HCT116 (cell line): ENCODE results near the gene WWTR1. TPM values are rescaled to one million over a fixed set of nuclear protein-coding genes. Genes with fewer than 3 reads are reported as not detected.

Experiments used
- ATAC-seq: fragments of 200-7000 bp; cut with Tn5 transposase; 2 replicates; pipeline ENCODE4 v1.9.1; 2020; ENCODE audit warnings: mild to moderate bottlenecking, moderate library complexity
- BruUV-seq: library from RNA; stranded (reverse); fragments of 400-500 nt; replicated peaks from 2 replicates; lab custom pipeline; 2021; lab: Mats Ljungman, UMichigan
- CTCF ChIA-PET: fragments of 300-600 bp; sonication (Branson Sonifier 250); formaldehyde crosslinking; loops from one replicate; lab custom pipeline; 2021; ENCODE audit warnings: antibody characterized with exemption; lab: Charles Lee
- POLR2A ChIA-PET: fragments of 300-600, 350-600 bp; sonication (Branson Sonifier 250); formaldehyde crosslinking; loops from one replicate; lab custom pipeline; 2021; ENCODE audit warnings: antibody characterized with exemption; lab: Charles Lee
- RAD21 ChIA-PET, 2 experiments: fragments of 300-600 bp; sonication (Branson Sonifier 250); formaldehyde crosslinking; loops; one replicate each; lab custom pipeline; 2023; ENCODE audit warnings: low total read pairs in 2 of 2; ENCODE audit not compliant: uncharacterized antibody in 2 of 2, unreplicated experiment in 2 of 2, low non-redundant PET in 1 of 2; lab: Charles Lee
- DNase-seq: peaks from one replicate; pipeline ENCODE4 v3.0.0-alpha.2; 2010; ENCODE audit warnings: low read depth, low spot score
- H2AFZ ChIP-seq: fragments of 200-600 bp; shearing (Covaris generic), sonication (generic); 2 replicates; pipeline ENCODE4 v1.6.1; 2017; ENCODE audit warnings: low read depth, mixed run types, mixed read lengths, antibody characterized with exemption, low read length; ENCODE audit not compliant: poor library complexity, severe bottlenecking
- H3K27ac ChIP-seq: 2 replicates; pipeline ENCODE4 v1.5.1; 2012; ENCODE audit warnings: low read depth, low read length
- H3K27me3 ChIP-seq: fragments of 200-600 bp; sonication (generic); 2 replicates; pipeline ENCODE4 v1.6.1; 2016; ENCODE audit warnings: mixed run types, low read length, mixed read lengths; ENCODE audit not compliant: insufficient read depth
- H3K36me3 ChIP-seq, 2 experiments: fragments of 200-500 bp in 1 of 2; fragments of 200-600 bp in 1 of 2; sonication (Bioruptor generic) in 1 of 2; sonication (generic) in 1 of 2; 2 replicates each; pipeline versions ENCODE4 v1.5.1 to v1.6.1; 2014 to 2016; ENCODE audit warnings: low read length in 2 of 2, inconsistent platforms in 1 of 2, mixed read lengths in 1 of 2, mixed run types in 1 of 2; ENCODE audit not compliant: insufficient read depth in 2 of 2, control insufficient read depth in 1 of 2
- H3K4me1 ChIP-seq, 2 experiments: fragments of 200-600 bp in 1 of 2; sonication (generic) in 1 of 2; 2 replicates each; pipeline versions ENCODE4 v1.5.1 to v1.6.1; 2012 to 2017; ENCODE audit warnings: low read length in 2 of 2, inconsistent platforms in 1 of 2, mild to moderate bottlenecking in 1 of 2, mixed read lengths in 1 of 2, mixed run types in 1 of 2, moderate library complexity in 1 of 2; ENCODE audit not compliant: insufficient read depth in 2 of 2, control insufficient read depth in 1 of 2
- H3K4me2 ChIP-seq: fragments of 200-600 bp; sonication (generic); 2 replicates; pipeline ENCODE4 v1.6.1; 2017; ENCODE audit warnings: mixed run types, low read length, mixed read lengths
- H3K4me3 ChIP-seq, 2 experiments: fragments of 200-600 bp in 1 of 2; sonication (generic) in 1 of 2; replicated peaks in 1 of 2; 2 replicates each; pipeline ENCODE4 v1.5.1; 2011 to 2016; ENCODE audit warnings: low read length in 2 of 2, control low read depth in 1 of 2, low read depth in 1 of 2, mild to moderate bottlenecking in 1 of 2, mixed read lengths in 1 of 2, mixed run types in 1 of 2
- H3K79me2 ChIP-seq: fragments of 200-600 bp; sonication (generic); 2 replicates; pipeline ENCODE4 v1.6.1; 2017; ENCODE audit warnings: mild to moderate bottlenecking, mixed run types, low read length, moderate library complexity, mixed read lengths; ENCODE audit not compliant: insufficient read depth
- H3K9ac ChIP-seq: fragments of 200-600 bp; sonication (generic); 2 replicates; pipeline ENCODE4 v1.6.1; 2016; ENCODE audit warnings: low read length, mixed read lengths
- H3K9me2 ChIP-seq: fragments of 200-600 bp; sonication (generic), shearing (Covaris generic); 2 replicates; pipeline ENCODE4 v1.6.1; 2017; ENCODE audit warnings: mixed run types, mild to moderate bottlenecking, moderate library complexity; ENCODE audit not compliant: insufficient read depth
- H3K9me3 ChIP-seq, 2 experiments: fragments of 200-500 bp in 1 of 2; fragments of 200-600 bp in 1 of 2; sonication (Bioruptor generic) in 1 of 2; sonication (generic) in 1 of 2; 2 replicates each; pipeline ENCODE4 v1.6.1; 2014 to 2017; ENCODE audit warnings: low read length in 2 of 2, mixed read lengths in 2 of 2, inconsistent platforms in 1 of 2, low read depth in 1 of 2, mild to moderate bottlenecking in 1 of 2, mixed run types in 1 of 2, moderate library complexity in 1 of 2; ENCODE audit not compliant: control insufficient read depth in 1 of 2, insufficient read depth in 1 of 2
- H4K20me1 ChIP-seq: fragments of 200-600 bp; sonication (generic), shearing (Covaris generic); 2 replicates; pipeline ENCODE4 v1.6.1; 2017; ENCODE audit warnings: mixed run types, mild to moderate bottlenecking, moderate library complexity; ENCODE audit not compliant: insufficient read depth
- ELF1 ChIP-seq: IDR thresholded peaks from 2 replicates; pipeline ENCODE4 v1.6.1; 2012; ENCODE audit warnings: low read depth, borderline replicate concordance
- JUND ChIP-seq: IDR thresholded peaks from 2 replicates; pipeline ENCODE4 v1.6.1; 2012
- MAX ChIP-seq: IDR thresholded peaks from 2 replicates; pipeline ENCODE4 v1.6.1; 2012
- SP1 ChIP-seq: IDR thresholded peaks from 2 replicates; pipeline ENCODE4 v1.6.1; 2012; ENCODE audit warnings: low read depth
- SRF ChIP-seq: IDR thresholded peaks from 2 replicates; pipeline ENCODE4 v1.6.1; 2012; ENCODE audit warnings: low read depth
- YY1 ChIP-seq: IDR thresholded peaks from 2 replicates; pipeline ENCODE4 v1.6.1; 2011; ENCODE audit warnings: low read length, low read depth, moderate library complexity, mild to moderate bottlenecking; ENCODE audit not compliant: insufficient replicate concordance; ENCODE audit errors: extremely low read depth
- ZNF274 ChIP-seq: fragments of 200-500 bp; sonication (Bioruptor generic); IDR thresholded peaks from 2 replicates; pipeline ENCODE4 v1.6.1; 2014; ENCODE audit warnings: mild to moderate bottlenecking, low read depth, low read length, inconsistent platforms
- intact Hi-C: fragments of 100-400 bp; cut with micrococcal nuclease; formaldehyde crosslinking; loops from 2 replicates; pipeline ENCODE4 v1.10.0; 2022
- total RNA-seq: library from RNA; stranded (reverse); gene quantifications from one replicate; pipeline ENCODE4 v1.2.1, GENCODE V29; 2021; ENCODE audit not compliant: unreplicated experiment

The WWTR1 gene
- total RNA-seq, 1 experiment from 2014 or later, result 46.9 TPM

- no peak overlapping the region for H3K9ac ChIP-seq
- DNase-seq (no peak), ATAC-seq (no peak)
- no TSS peak for BruUV-seq
- ChIA-PET CTCF (no interaction called here), RAD21 (no interaction called here), POLR2A (no interaction called here)
- no peaks in the 10 kb centered on the region for H3K9me2 ChIP-seq
- no peak overlapping the region for H3K4me2 ChIP-seq
- no peaks in the 10 kb centered on the region for H4K20me1 ChIP-seq
- no peaks in the 10 kb centered on the region for H3K36me3 ChIP-seq
- intact Hi-C loops, result no loop called here
- no peak for TF ChIP-seq MAX
- no peak for TF ChIP-seq SP1
- no peak for TF ChIP-seq YY1
- no peak overlapping the region for H3K27ac ChIP-seq
- H3K79me2 ChIP-seq, result no peaks in the 10 kb centered on the region
- no peaks in the 10 kb centered on the region for H3K27me3 ChIP-seq
- H2AFZ ChIP-seq, result no peak overlapping the region
- peaks cover 3 to 29% of the 10 kb centered on the region in 2 experiments; a peak in 3 of 4 replicates for H3K4me1 ChIP-seq
- no peak overlapping the region for H3K4me3 ChIP-seq
- no peaks in the 10 kb centered on the region for H3K9me3 ChIP-seq
These were observed 187.4 kb downstream of the WWTR1 start for GRCh38 chr3:149470381-149470780.

GRCh38 chr3:149468504-149469212 lies 189.2 kb downstream of the WWTR1 start:
- Histone ChIP-seq H3K4me2 (no peak overlapping the region), H3K36me3 (no peaks in the 10 kb centered on the region), H3K27ac (no peak overlapping the region), H2AFZ (no peak overlapping the region), H3K9ac (no peak overlapping the region), H3K79me2 (no peaks in the 10 kb centered on the region), H3K27me3 (no peaks in the 10 kb centered on the region)
- ChIA-PET POLR2A (no interaction called here), CTCF (interaction anchor here (1.1 kb wide), 1 partner anchor 11 kb away, joined by 3 read pairs; no protein-coding TSS in a partner anchor), RAD21 (no interaction called here)
- no peak for DNase-seq
- no peak for ATAC-seq
- intact Hi-C loops, result no loop called here
- BruUV-seq, result no TSS peak
- TF ChIP-seq SRF, result no peak
- TF ChIP-seq ZNF274, result no peak
- no peak for TF ChIP-seq JUND
- no peak for TF ChIP-seq ELF1
- TF ChIP-seq, all 23 proteins: peak for 0
- no peak overlapping the region for H3K4me3 ChIP-seq
- H3K9me3 ChIP-seq, result no peaks in the 10 kb centered on the region
- H4K20me1 ChIP-seq, result no peaks in the 10 kb centered on the region
- peaks cover 0 to 21% of the 10 kb centered on the region in 2 experiments; a peak in 2 of 4 replicates for H3K4me1 ChIP-seq
- no peaks in the 10 kb centered on the region for H3K9me2 ChIP-seq

Other genes starting within 250 kb of the WWTR1 start
- 0.91 TPM for gene TM4SF4, start 183.3 kb downstream of the WWTR1 start, total RNA-seq
- gene COMMD2, start 94.5 kb upstream of the WWTR1 start, total RNA-seq, result 35.5 TPM
- not detected for gene ANKUB1, start 134.5 kb upstream of the WWTR1 start, total RNA-seq
- 39.9 TPM for gene RNF13, start 155.2 kb upstream of the WWTR1 start, total RNA-seq